HG03103 (cell line): ENCODE results near the gene NACC2.

Experiments used
- ATAC-seq: cut with Tn5 transposase; IDR thresholded peaks from one replicate; pipeline ENCODE4 v1.9.1; 2021; ENCODE audit warnings: low read depth; ENCODE audit not compliant: unreplicated experiment

Gene NACC2

DNA sequence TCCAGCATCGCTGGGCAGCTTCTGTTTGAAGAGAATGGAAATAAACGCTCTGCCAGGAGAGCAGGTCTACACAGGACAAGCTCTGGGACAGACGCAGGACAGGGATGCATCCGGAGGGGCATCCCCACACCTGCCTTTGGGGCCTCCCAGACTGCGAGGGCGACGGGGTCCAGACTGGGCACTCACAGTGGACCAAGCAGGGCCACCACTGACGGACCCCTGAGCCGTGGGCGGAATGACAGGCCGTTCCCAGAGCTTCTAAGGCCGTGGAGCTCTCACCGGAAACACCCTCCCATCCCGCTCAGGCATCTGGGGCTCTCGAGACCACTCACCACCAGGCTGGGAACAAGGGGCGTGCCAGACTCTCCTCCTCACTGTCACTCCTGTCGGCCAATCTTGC is 34.1 kb upstream of the NACC2 start:
- ATAC-seq, result no peak

DNA sequence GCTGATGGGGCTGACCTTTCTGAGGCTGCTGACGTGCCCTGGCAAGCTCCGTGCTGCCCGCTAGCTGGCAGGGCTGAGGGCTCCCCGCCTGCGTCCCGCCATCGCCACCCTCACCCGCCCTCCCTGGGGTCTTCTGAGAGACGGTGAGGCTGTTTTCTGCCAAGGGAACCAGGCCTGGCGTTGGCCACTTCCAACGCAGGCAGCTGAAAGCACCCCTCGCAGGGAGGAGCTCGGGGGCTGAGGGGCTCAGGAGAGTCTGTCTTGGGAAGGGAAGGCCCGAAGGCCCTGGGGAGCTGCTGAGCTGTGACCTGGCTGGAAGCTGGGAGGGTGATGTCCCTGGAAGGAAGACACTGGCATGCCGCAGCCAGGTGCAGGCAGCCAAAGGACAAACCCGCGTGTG is 33.3 kb upstream of the NACC2 start:
- ATAC-seq, result no peak

GRCh38 chr9:136127313-136127712 is 32.2 kb upstream of the NACC2 start:
- no peak for ATAC-seq

DNA sequence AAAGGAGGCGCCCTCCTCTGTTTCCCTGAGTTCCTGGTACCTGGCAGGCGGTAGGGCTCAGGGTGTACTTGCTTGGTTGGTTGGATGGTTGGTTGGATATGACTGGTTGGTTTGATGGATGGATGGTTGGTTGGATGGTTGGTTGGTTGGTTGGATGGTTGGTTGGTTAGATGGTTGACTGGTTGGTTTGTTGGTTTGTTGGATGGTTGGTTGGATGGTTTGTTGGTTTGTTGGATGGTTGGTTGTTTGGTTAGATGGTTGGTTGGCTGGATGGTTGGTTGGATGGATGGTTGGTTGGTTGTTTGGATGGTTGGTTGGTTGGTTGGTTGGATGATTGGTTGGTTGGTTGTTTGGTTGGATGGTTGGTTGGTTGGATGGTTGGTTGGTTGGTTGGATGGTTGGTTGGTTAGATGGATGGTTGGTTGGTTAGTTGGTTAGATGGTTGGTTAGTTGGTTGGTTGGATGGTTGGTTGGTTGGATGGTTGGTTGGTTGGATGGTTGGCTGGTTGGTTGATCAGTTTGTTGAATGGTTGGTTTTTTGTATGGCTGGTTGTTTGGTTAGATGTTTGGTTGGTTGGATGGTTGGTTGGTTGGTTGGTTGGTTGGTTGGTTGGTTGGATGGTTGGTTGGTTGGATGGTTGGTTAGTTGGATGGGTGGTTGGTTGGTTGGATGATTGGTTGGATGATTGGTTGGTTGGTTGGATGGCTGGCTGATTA is 30.0 kb upstream of the NACC2 start:
- no peak for ATAC-seq

DNA sequence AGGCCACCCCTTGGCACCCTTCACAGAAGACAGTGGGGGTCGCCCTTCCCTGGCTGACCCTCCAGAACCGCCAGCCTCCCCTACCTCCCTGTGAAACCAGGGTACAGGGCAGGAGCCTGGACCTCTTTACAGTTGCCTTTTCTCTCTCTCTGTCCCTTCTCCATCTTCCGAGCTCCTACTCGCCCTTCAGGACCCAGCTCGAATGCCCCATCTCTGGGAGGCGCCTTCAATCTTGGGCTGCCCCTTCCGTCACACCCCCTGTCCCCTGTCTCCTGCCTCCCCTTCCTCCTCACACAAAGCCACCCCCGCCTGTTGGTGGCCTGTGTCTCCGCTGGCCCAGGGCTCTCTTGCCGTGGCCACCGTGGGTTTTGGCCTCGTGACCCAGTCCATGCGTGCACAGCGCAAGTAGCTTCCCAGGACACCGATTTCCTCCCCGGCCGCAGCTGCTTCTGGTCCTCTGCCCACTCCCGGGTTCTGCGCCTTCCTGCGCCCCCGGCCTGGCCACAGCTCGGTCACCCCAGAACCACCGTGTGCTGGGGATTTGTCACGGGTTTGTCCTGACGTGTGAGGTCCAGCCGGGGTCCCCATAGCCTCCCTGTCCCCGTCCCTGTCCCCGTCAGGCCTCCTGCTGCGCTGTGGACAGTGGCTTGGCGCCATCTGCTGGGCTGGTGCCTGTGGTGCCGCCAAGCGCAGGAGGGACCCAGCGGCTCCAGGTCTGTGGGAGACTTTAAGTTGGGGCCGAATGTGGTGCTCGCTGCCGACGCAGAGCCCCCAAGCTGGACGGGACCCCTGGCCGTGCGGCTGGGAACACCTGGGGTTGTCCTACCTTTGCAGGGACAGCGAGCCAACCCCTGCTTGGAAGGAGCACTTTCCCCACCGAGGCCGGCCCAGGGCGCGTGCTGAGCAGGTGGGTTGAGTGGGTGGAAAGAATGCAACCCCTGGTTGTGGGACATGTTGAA is 27.6 kb upstream of the NACC2 start:
- ATAC-seq, result no peak

- ATAC-seq, result no peak
Observed at GRCh38 chr9:136121801-136122200, 26.7 kb upstream of the NACC2 start.

- no peak for ATAC-seq
Observed at GRCh38 chr9:136120438-136120844, 25.4 kb upstream of the NACC2 start.

GRCh38 chr9:136119883-136120393 is 24.8 kb upstream of the NACC2 start:
- no peak for ATAC-seq

DNA sequence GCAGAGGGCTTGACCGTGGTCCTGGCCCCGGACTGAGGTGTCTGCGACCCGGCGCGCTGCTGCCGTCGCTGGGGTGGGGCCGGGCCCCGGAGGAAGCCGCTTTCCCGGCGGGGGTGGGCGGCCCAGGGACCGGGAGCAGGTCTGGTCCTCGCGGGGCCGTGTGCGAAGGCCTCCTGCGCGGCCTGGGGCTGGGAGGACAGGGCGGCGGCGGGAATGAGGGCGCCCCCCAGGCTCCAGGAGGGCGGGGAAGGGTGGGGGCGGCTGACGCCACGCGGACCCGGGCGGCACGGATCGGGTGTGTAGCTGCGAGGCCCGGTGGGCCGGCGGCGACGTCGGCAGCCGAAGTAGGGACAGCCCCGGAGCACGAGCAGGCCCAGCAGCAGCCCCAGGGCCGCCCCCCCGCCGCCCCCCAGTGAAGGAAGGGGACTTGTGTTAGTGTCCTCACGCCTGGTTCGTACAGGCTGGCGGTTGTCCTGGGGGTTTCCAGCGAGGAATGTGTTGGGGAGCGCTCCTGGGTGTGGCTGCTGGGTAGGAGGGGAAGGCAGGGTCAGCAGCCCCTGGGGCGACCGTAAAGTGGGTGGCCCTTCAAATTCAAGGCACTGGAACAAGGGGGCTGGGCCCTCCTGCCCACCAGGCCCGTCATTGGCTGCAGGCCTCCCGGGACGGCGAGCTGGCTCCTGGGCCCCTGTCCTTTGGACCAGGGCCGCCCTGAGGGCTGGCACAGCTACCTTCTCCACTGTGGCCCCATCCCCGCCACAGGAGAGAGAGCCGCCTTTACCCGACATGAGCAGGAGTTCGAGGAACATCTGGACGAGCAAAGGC is 24.2 kb upstream of the NACC2 start:
- no peak for ATAC-seq

- peak; percentile 60 for ATAC-seq
Observed at GRCh38 chr9:136118320-136119060, 23.4 kb upstream of the NACC2 start, which contains the start of gene TMEM250. Gene TMEM250 (minus strand): TSS chr9:136118875. CDS start chr9:136116900, 1,975 bp downstream.

GRCh38 chr9:136117916-136118319 is 22.8 kb upstream of the NACC2 start:
- no peak for ATAC-seq

DNA sequence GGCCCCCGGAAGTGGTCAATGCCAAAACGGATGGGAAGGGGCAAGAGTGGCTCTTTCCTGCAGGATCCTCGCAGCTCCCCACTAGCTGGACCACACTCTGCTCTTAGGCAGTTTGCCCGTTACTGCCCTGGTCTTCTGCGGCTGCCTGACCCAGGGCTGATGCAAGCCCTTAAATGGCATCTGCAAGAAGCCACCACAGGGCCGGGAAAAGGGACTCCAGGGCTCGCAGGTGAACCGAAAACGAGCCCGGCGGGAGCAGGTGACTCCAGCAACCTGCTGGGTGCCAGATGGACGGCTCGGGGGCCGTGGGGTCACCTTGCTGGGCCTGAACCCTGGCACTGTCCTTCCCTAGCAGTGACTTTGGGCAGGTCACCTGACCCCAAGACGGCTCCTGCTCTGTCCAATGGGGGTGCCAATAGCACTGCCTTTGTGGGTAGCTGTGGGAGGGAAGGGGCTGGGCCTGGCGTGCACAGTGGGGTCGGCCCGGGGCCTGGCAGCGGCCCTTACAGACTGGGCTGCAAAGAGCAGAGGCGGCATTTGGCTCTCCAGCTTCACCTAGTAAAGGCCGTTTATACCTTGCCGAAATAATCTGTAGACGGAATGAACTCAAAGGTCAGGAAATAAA is 22.3 kb upstream of the NACC2 start:
- no peak for ATAC-seq

DNA sequence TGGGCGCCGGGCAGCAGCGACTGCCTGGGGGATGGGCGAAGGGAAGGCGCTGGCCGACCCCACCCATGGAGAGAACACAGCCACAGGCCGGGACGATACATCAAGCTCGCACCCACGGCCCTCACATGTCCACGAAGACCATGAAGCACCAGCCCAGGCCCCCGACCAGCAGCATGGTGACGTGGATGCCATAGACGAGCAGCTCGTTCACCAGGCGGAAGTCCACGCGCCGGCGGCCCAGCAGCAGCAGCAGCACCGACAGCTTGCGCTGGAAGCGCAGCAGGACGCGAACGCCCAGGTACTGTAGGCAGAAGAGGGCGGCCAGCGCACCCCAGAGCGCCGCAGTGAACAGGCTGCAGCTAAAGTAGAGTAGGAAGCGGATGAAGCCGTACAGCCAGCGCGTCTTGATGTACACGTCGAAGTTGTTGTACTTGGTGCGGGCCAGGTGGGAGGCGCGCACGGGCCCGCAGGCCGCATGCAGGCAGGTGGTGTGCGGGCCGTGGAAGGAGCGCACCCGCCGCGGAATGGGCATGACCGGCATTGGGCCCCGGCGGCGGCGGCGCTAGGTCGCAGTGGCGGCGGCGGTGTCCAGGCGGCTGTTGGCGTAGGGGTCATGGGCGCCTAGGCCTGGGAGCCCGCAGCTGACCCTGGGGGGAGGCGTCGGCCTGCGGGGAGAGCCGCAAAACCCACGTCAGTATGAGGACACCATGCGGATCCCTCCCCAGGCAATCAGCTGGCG is 21.4 kb upstream of the NACC2 start:
- ATAC-seq, result no peak

GRCh38 chr9:136115641-136116359 is 20.7 kb upstream of the NACC2 start:
- no peak for ATAC-seq

DNA sequence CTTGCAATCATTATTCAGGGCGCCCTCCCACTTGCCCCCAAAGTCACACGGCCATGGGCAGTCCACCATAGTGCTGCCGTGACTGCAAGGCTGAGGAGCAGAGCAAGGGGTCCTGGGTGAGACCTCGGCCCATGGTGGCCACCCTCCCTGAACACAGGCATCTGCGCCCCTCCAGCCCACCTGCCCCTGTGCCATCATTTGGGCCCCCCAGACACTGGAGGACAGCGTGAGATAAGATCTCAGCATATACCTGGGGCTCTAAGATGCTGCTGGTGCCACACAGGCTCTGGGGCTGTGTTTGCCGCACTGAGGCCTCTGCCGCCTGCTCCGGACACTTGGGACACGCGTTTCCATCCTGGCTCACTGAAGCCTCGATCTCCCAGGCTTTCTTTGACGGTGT is 20.1 kb upstream of the NACC2 start:
- no peak for ATAC-seq

- ATAC-seq, result no peak
Observed at GRCh38 chr9:136114610-136115009, 19.5 kb upstream of the NACC2 start.

DNA sequence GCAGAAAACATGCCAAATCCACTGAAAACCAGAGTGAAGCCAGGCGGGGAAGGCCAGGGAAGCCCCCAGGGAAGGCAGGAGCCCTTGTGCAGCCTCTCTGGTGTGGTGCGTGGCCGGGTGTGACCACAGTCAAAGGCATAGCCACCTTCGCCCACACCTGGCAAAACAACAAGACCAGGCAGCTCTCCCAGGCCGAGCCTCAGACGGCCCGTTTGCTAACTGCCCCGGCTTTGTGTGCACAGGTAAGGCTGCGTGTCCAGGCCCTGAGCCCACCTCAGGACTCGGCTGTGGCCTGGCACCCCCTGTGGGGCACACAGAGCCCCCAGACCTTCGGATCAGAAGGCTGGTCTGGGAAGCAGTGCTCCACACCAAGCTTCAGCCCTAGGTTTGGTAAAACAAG is 17.5 kb upstream of the NACC2 start:
- ATAC-seq, result no peak

GRCh38 chr9:136111910-136112309 is 16.8 kb upstream of the NACC2 start:
- no peak for ATAC-seq
